Vagina (tissue), 2 donors: ENCODE results near the gene TBXT.
"Not testable (repeated sequence)": the region's sequence is repeated elsewhere in the genome, so short reads cannot be mapped to it uniquely, and the experiment has no call there.

Experiments
- CTCF ChIP-seq, 3 experiments: fragments of 450-650 bp in 2 of 3; fragments of 200-600 bp in 1 of 3; sonication (generic) in 1 of 3; IDR thresholded peaks; one replicate each; pipeline ENCODE4 v1.5.1; 2017 to 2019; ENCODE audit warnings: antibody characterized with exemption in 3 of 3, mild to moderate bottlenecking in 2 of 3, moderate library complexity in 2 of 3
- POLR2A ChIP-seq, 2 donors: fragments of 450-650 bp; IDR thresholded peaks; one replicate each; pipeline ENCODE4 v1.6.1; 2017; ENCODE audit warnings: antibody characterized with exemption in 2 of 2, mild to moderate bottlenecking in 2 of 2, moderate library complexity in 2 of 2

GRCh38 chr6:166123115-166123514, 44.5 kb downstream of the TBXT start:
- TF ChIP-seq POLR2A, CTCF (IDR thresholded peaks at IDR 0.05): not testable (repeated sequence)
